Measurements from ENCODE around the gene SPDL1. TPM values are rescaled to one million over a fixed set of nuclear protein-coding genes. Genes with fewer than 3 reads are reported as not detected.

SPDL1 gene
- total RNA-seq, 2 experiments from 2014 or later: 26.5 to 29.9 TPM

- Mint-ChIP-seq H3K27me3 (ENCODE audit: low read depth) (no peaks in the 10 kb centered on the region), H3K4me3 (no peak overlapping the region), H3K27ac (no peak overlapping the region), H3K9me3 (no peaks in the 10 kb centered on the region), H3K36me3 (ENCODE audit: low read depth) (peaks cover 54% of the 10 kb centered on the region), H3K4me1 (ENCODE audit: low read depth) (peaks cover 87% of the 10 kb centered on the region)
- intact Hi-C loops (cut with micrococcal nuclease): loop anchor here (5.0 kb wide), 1 partner anchor 624 kb away; no protein-coding TSS in a partner anchor
- no peak for DNase-seq
- CTCF ChIA-PET: no interaction called here
Measured at GRCh38 chr5:169653091-169653490, 69.5 kb downstream of the SPDL1 start.

Other genes with a start within 250 kb of the SPDL1 start
- 100 to 1,000 TPM; 192 to 203 TPM for gene DOCK2, start 53.5 kb downstream of the SPDL1 start, total RNA-seq

All from activated naive CD4-positive, alpha-beta T cell treated with anti-CD3 and anti-CD28 coated beads for 36 hours (primary cell).